VCaP (cell line): ENCODE data around the gene TMEM98.

Experiments
- H3K27ac ChIP-seq: fragments of 450-650 bp; 2 replicates; pipeline ENCODE4 v1.5.1; 2017
- TF ChIP-seq, protein P1 (sequence below): fragments of 450-650 bp; conservative IDR thresholded peaks from 2 replicates; pipeline ENCODE4 v1.5.1; 2017; ENCODE audit warnings: mild to moderate bottlenecking, moderate library complexity

Gene TMEM98

GRCh38 chr17:32936186-32936893 is 8.4 kb downstream of the TMEM98 start:
- TF ChIP-seq, protein P1, sequence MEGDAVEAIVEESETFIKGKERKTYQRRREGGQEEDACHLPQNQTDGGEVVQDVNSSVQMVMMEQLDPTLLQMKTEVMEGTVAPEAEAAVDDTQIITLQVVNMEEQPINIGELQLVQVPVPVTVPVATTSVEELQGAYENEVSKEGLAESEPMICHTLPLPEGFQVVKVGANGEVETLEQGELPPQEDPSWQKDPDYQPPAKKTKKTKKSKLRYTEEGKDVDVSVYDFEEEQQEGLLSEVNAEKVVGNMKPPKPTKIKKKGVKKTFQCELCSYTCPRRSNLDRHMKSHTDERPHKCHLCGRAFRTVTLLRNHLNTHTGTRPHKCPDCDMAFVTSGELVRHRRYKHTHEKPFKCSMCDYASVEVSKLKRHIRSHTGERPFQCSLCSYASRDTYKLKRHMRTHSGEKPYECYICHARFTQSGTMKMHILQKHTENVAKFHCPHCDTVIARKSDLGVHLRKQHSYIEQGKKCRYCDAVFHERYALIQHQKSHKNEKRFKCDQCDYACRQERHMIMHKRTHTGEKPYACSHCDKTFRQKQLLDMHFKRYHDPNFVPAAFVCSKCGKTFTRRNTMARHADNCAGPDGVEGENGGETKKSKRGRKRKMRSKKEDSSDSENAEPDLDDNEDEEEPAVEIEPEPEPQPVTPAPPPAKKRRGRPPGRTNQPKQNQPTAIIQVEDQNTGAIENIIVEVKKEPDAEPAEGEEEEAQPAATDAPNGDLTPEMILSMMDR: no peak
- peak overlapping the region; percentile 69 for H3K27ac ChIP-seq

GRCh38 chr17:32936894-32937500 is 9.0 kb downstream of the TMEM98 start:
- TF ChIP-seq, protein P1: peak; percentile 99
- peak overlapping the region; percentile 69 for H3K27ac ChIP-seq

DNA sequence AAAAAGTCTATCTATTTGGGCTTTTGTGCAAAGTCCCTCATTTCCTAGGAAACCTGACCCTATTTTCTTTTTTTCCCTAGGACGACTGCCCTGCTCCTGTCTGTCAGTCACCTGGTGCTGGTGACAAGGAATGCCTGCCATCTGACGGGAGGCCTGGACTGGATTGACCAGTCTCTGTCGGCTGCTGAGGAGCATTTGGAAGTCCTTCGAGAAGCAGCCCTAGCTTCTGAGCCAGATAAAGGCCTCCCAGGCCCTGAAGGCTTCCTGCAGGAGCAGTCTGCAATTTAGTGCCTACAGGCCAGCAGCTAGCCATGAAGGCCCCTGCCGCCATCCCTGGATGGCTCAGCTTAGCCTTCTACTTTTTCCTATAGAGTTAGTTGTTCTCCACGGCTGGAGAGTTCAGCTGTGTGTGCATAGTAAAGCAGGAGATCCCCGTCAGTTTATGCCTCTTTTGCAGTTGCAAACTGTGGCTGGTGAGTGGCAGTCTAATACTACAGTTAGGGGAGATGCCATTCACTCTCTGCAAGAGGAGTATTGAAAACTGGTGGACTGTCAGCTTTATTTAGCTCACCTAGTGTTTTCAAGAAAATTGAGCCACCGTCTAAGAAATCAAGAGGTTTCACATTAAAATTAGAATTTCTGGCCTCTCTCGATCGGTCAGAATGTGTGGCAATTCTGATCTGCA is 12.9 kb downstream of the TMEM98 start:
- TF ChIP-seq, protein P1: no peak
- no peak overlapping the region; the same call in 1 of the 2 replicates for H3K27ac ChIP-seq

DNA sequence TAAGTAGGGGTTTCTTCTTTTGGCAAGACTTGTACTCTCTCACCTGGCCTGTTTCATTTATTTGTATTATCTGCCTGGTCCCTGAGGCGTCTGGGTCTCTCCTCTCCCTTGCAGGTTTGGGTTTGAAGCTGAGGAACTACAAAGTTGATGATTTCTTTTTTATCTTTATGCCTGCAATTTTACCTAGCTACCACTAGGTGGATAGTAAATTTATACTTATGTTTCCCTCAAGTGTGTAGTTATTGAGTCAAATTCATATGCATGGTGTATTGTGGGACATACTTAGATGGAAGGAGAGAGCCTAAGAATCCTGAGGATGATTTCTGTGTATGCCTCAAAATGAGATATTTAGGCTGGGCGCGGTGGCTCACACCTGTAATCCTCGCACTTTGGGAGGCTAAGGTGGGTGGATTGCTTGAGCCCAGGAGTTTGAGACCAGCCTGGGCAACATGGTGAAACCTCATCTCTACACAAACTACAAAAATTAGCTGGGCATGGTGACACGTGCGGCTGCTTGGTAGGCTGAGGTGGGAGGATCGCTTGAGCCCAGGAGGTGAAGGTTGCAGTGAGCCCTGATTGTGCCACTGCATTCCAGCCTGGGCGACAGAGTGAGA is 13.6 kb downstream of the TMEM98 start:
- TF ChIP-seq, protein P1: peak; percentile 50
- H3K27ac ChIP-seq: no peak overlapping the region

GRCh38 chr17:32943206-32943605 is 15.3 kb downstream of the TMEM98 start:
- H3K27ac ChIP-seq: no peak overlapping the region

GRCh38 chr17:32943647-32944191 is 15.8 kb downstream of the TMEM98 start:
- H3K27ac ChIP-seq: no peak overlapping the region
- TF ChIP-seq, protein P1: no peak

More at GRCh38 chr17:32943206-32943605, 15.3 kb downstream of the TMEM98 start:
- TF ChIP-seq, protein P1: no peak
